Left cardiac atrium (tissue), 4 donors: ENCODE measurements around the gene ROR2. TPM values are rescaled to one million over a fixed set of nuclear protein-coding genes. Genes with fewer than 3 reads are reported as not detected.
A peak's percentile ranks its signal among the peaks of the same experiment; 100 is the strongest.

ENCODE experiments used
- ATAC-seq, 2 donors: fragments of 200-7000 bp; cut with Tn5 transposase; one replicate each; pipeline ENCODE4 v1.9.1; 2020; ENCODE audit warnings: mild to moderate bottlenecking in 2 of 2, moderate library complexity in 2 of 2
- DNase-seq: peaks from one replicate; pipeline ENCODE4 v3.0.0-alpha.2; 2020
- intact Hi-C, 2 donors: fragments of 100-400 bp; cut with DNase I; formaldehyde crosslinking; loops; one replicate each; pipeline versions ENCODE4 v1.14.1 to v1.15.1; 2022 to 2023
- total RNA-seq, 2 donors: library from RNA; stranded (reverse); fragmentation: NEBNext Ultra II Directional; extraction: Animal tissue kit (Norgen Biotek cat#: 25700); gene quantifications; one replicate each; pipeline ENCODE4 v1.2.1, GENCODE V29; 2021
- donor health status: DM: no; HTN: yes; CAD: no.
- donor health status: DM: no; HTN: yes; CAD: no; lungs with severe emphysema.
- donor health status: DM: yes; HTN: yes; CAD: no.
- donor health status: Dilated cardiomyopathy.

ROR2 gene
- total RNA-seq, 2 donors from 2014 or later, result 18.0 to 25.4 TPM

- no peak for ATAC-seq
- DNase-seq, result no peak
- intact Hi-C loops, result loop anchor here in 1 of 2 donors (5.0 kb wide), 2 partner anchors 161 to 176 kb away; no protein-coding TSS in a partner anchor
These were observed 3.7 kb upstream of the ROR2 start for GRCh38 chr9:91953718-91954117.

GRCh38 chr9:91951944-91952520, 2.0 kb upstream of the ROR2 start:
- ATAC-seq, result no peak
- intact Hi-C loops, result loop anchor here in 1 of 2 donors (5.0 kb wide), 2 partner anchors 160 to 175 kb away; no protein-coding TSS in a partner anchor
- no peak for DNase-seq

GRCh38 chr9:91949392-91949945, 559 bp downstream of the ROR2 start:
- ATAC-seq (peak; percentile 10 to 31), DNase-seq (no peak)
- intact Hi-C loops, result loop anchor here in 1 of 2 donors (5.0 to 10.0 kb wide), 2 partner anchors 65 to 112 kb away; no protein-coding TSS in a partner anchor

- intact Hi-C loops, result loop anchor here in 1 of 2 donors (5.0 to 10.0 kb wide), 2 partner anchors 64 to 111 kb away; no protein-coding TSS in a partner anchor
- ATAC-seq, result peak; percentile 58 to 85
- DNase-seq, result peak; percentile 61
These were observed 1.2 kb downstream of the ROR2 start for GRCh38 chr9:91948597-91949391.

GRCh38 chr9:91948101-91948596, 1.9 kb downstream of the ROR2 start:
- no peak for ATAC-seq
- no peak for DNase-seq
- intact Hi-C loops, result loop anchor here in 1 of 2 donors (5.0 to 10.0 kb wide), 2 partner anchors 63 to 111 kb away; no protein-coding TSS in a partner anchor

DNA sequence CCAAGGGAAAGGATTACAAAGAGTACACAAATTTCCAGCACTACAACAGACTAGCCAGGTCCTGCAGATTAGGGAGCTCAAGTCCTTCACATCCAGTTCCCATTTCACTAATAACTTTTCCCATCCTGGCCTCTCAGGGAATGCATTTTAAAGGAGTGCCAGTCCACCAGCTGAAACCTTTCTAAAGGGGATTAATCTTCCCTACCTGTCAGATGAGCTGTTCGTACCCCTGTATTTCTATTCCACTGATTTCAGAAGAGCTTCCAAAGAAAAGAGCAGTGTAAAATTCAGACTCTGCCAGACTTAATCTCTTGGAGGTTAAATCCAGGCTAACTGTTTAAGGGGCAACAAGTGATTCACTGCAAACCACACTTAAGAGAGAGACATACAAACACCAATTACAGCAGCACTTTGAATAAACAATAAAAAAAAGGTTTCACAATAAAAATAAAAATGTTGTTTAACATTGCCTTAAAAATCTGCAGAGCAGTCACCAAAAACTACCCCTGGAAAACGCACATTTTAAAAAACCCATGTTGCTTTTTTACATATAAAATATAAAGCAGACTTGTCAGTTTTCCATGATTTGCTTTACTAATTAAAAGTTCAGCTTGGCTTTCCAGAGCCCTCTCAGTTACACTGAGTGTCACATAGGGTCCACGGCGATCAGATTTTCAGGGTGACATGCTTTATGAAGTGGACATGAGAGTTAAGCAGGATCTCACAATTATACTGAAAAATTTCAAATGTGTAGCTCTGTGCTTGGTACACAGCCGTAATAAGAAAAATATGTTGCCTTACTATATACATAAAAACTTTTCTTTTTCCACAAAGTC, 3.2 kb downstream of the ROR2 start:
- no peak for ATAC-seq
- no peak for DNase-seq
- intact Hi-C loops, result loop anchor here in 1 of 2 donors (5.0 to 10.0 kb wide), 2 partner anchors 62 to 110 kb away; no protein-coding TSS in a partner anchor

GRCh38 chr9:91946196-91946595, 3.8 kb downstream of the ROR2 start:
- intact Hi-C loops, result loop anchor here in 1 of 2 donors (5.0 to 10.0 kb wide), 2 partner anchors 61 to 109 kb away; no protein-coding TSS in a partner anchor
- ATAC-seq, result no peak
- no peak for DNase-seq

GRCh38 chr9:91945277-91946085, 4.5 kb downstream of the ROR2 start:
- intact Hi-C loops, result loop anchor here in 1 of 2 donors (5.0 to 10.0 kb wide), 2 partner anchors 61 to 108 kb away; no protein-coding TSS in a partner anchor
- DNase-seq, result peak; percentile 43
- ATAC-seq, result peak in 1 of 2 donors; percentile 1

DNA sequence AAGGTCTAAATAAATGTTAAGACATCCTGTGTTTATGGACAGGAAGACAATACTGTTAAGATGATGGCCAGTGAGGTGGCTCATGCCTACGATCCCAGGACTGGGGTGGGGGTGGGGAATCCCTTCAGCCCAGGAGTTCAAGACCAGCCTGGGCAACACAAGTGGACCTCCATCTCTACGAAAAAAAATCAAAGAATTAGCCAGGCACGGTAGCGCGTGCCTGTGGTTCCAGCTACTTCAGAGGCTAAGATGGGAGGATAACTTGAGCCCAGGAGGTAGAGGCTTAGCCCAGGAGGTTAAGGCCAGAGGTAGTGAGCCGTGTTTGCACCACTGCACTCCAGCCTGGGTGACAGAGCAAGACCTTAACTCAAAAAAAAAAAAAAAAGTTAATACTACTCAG, 5.3 kb downstream of the ROR2 start:
- DNase-seq, result no peak
- intact Hi-C loops, result loop anchor here in 1 of 2 donors (5.0 to 10.0 kb wide), 2 partner anchors 60 to 107 kb away; no protein-coding TSS in a partner anchor
- no peak for ATAC-seq

GRCh38 chr9:91943478-91944470, 6.3 kb downstream of the ROR2 start:
- intact Hi-C loops, result loop anchor here in 1 of 2 donors (10.0 kb wide), 1 partner anchor 59 kb away; no protein-coding TSS in a partner anchor
- ATAC-seq, result no peak
- DNase-seq, result no peak

DNA sequence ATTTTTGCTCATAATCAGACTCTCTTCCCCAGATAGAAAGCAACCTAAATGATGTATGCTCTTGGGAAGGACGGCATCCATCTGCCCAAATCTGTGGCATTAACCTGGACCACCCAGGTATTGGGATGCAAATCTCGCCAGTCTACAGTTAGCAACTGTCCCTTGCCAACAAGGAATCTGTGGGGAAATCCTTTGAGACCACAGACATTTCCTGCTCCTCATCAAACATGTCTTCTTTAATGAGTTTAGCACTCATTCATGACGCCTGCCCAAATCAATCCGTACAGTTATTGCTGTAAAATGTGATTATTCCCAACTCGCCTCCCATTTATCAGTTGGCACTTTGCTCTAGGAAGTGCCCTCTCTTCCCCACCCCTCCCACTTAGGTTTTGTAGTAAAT, 7.8 kb downstream of the ROR2 start:
- no peak for ATAC-seq
- no peak for DNase-seq
- intact Hi-C loops, result loop anchor here in 1 of 2 donors (10.0 kb wide), 1 partner anchor 57 kb away; no protein-coding TSS in a partner anchor

DNA sequence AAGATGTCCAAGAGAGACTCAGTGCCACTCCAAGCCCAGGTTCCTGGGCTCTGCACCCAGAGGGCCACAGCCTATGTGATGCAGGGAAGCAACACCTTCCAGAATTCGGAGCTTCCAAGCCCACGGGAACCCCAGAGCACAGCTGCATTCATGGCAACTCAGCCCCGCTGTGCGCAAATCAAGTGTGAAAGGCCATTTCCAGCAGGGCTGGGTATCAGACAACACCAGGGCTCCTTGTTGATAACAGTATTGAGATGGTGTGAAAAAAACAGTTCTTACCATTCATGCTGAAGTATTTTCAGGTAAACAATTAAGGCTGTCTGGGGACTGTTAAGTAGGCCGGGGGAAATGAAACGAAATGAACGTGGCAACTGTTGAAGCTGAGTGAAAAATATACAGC, 10.1 kb downstream of the ROR2 start:
- no peak for ATAC-seq
- intact Hi-C loops, result loop anchor here in 1 of 2 donors (10.0 kb wide), 1 partner anchor 55 kb away; no protein-coding TSS in a partner anchor
- no peak for DNase-seq

GRCh38 chr9:91937727-91938126, 12.3 kb downstream of the ROR2 start:
- DNase-seq (no peak), ATAC-seq (no peak)
- intact Hi-C loops, result no loop called here

DNA sequence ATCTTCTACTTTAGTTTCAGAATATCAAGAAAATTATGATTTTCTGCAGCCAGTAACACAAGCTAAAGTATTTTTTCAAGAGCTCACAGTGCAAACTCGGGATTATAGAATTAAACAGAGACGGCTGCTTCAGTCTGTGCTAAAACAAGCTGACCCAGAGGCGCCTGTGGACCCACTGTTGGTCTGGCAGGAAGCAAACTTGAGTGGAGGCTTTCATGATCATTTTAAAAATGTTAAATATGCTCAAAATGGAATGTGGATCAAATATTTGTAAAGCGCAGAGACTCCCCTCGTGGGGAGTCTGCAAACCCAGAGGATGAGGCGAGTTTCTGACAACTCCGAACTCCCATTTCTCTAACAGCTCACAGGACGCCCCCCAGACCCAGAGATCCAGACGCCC, 13.0 kb downstream of the ROR2 start:
- intact Hi-C loops, result no loop called here
- no peak for DNase-seq
- no peak for ATAC-seq

DNA sequence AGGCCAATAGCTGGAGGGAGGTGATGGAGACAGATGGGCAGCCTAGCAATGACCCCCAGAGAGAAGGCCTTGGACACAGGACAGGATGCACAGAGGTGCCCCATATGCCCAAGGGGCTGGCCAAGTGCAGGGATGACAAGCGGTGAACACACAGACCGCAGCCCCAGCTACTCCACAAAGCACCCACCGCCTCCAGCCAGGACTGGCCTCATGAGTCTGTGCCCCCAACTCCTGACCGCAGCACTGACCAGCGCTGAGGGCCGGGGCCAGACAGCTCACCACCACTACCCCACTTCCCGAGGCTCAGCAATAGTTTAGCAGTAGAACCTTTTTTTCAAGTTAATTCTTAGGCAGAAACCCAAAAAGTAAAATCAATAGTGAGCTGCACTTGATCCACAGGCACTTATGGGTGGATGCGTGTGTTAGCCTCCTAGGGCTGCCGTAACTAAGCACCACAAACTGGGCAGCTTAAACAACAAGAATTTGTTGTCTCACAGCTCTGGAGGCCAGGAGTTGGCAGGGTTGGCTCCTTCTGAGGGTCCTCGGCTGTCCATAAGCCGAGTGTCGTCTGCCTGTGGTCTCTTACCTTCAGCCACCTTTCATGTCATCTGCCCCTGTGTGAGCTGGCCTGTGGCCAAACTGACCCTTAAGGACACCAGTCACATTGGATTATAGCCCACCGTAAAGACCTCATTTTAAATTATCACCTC, 14.1 kb downstream of the ROR2 start:
- DNase-seq, result no peak
- no peak for ATAC-seq
- intact Hi-C loops, result no loop called here
